ENCODE measurements around the gene PHTF2. TPM values are rescaled to one million over a fixed set of nuclear protein-coding genes. Genes with fewer than 3 reads are reported as not detected.

The PHTF2 gene
- 10 to 100 TPM; 24.5 to 25.3 TPM for total RNA-seq

DNA sequence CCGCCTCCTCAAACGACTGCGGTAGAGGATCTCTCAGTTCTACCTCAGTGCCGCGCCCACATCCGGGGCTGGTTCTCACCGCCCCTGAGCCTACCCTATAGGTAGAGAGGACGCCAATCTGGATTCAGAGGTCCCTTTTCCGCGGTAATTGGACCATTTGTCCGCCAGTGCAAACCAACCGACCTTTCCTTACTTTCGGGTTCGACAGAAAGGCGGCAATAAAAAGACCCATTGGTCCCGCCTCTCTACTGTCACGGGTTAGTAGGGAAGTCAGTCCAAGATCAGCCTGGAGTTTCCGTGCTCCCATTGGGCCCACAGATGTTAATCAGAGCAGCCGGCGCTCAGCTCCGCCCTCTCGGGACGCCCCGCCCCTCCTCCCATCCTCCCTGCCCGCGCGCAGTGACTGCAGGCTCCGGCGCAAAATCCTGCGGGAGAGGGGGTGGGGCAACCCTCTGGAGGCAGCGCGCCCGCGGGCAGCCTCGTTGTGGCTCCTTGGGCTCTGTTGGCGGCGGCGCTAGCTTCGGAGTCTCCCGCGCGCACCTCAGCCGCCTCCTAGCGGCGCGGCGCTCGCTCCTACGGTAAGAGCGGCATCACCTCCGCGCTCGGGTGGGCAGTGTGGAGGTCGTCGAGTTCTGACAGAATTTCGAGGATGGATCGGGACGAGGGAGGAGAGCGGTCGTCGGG is at the start of gene PHTF2, which contains the start of gene TMEM60:
Gene PHTF2 (plus strand): TSS at position 380 of the 684 bp plus-strand sequence.
Gene TMEM60 (minus strand): TSS at position 41 of the 684 bp plus-strand sequence. CDS start 4,061 bp downstream, outside the sequence.
- DNase-seq = peak; percentile 96
- H3K9me3 Mint-ChIP-seq = no peaks in the 10 kb centered on the region
- intact Hi-C loops (cut with micrococcal nuclease) = loop anchor here (1.0 to 5.0 kb wide), 12 partner anchors 36 to 676 kb away; partner anchors contain the start of genes CCDC146, GSAP and RSBN1L
- H3K27ac Mint-ChIP-seq = peak within 1 kb of the TSS; percentile 88
- peaks cover 66% of the 10 kb centered on the region for H3K4me1 Mint-ChIP-seq (ENCODE audit: low read depth)
- no peaks in the 10 kb centered on the region for H3K27me3 Mint-ChIP-seq (ENCODE audit: low read depth)
- H3K36me3 Mint-ChIP-seq (ENCODE audit: low read depth) = peaks cover 4% of the 10 kb centered on the region
- CTCF ChIA-PET = interaction anchor here (0.5 to 1.7 kb wide), 6 partner anchors 11 to 221 kb away, joined by 3 to 7 read pairs (median 4); no protein-coding TSS in a partner anchor
- peak within 1 kb of the TSS; percentile 87 for H3K4me3 Mint-ChIP-seq

GRCh38 chr7:77752016-77752415 is 46.6 kb upstream of the PHTF2 start:
- peaks cover 45% of the 10 kb centered on the region for H3K4me1 Mint-ChIP-seq (ENCODE audit: low read depth)
- H3K27me3 Mint-ChIP-seq (ENCODE audit: low read depth) = no peaks in the 10 kb centered on the region
- intact Hi-C loops (cut with micrococcal nuclease) = no loop called here
- peak; percentile 11 for DNase-seq
- H3K36me3 Mint-ChIP-seq (ENCODE audit: low read depth) = peaks cover 16% of the 10 kb centered on the region
- no peak overlapping the region for H3K27ac Mint-ChIP-seq
- no peak overlapping the region for H3K4me3 Mint-ChIP-seq
- CTCF ChIA-PET = interaction anchor here (1.0 kb wide), 1 partner anchor 94 kb away, joined by 3 read pairs; no protein-coding TSS in a partner anchor
- H3K9me3 Mint-ChIP-seq = no peaks in the 10 kb centered on the region

- no peak overlapping the region for H3K4me3 Mint-ChIP-seq
- H3K4me1 Mint-ChIP-seq (ENCODE audit: low read depth) = peaks cover 44% of the 10 kb centered on the region
- intact Hi-C loops (cut with micrococcal nuclease) = no loop called here
- no peak overlapping the region for H3K27ac Mint-ChIP-seq
- CTCF ChIA-PET = interaction anchor here (1.1 to 1.4 kb wide), 3 partner anchors 58 to 181 kb away, joined by 4 to 13 read pairs (median 4); no protein-coding TSS in a partner anchor
- H3K36me3 Mint-ChIP-seq (ENCODE audit: low read depth) = peaks cover 14% of the 10 kb centered on the region
- DNase-seq = no peak
- no peaks in the 10 kb centered on the region for H3K9me3 Mint-ChIP-seq
- H3K27me3 Mint-ChIP-seq (ENCODE audit: low read depth) = no peaks in the 10 kb centered on the region
Observed at GRCh38 chr7:77753173-77753572, 45.4 kb upstream of the PHTF2 start.

- Mint-ChIP-seq H3K9me3 (no peaks in the 10 kb centered on the region), H3K4me1 (ENCODE audit: low read depth) (peaks cover 38% of the 10 kb centered on the region), H3K27ac (no peak overlapping the region)
Observed at GRCh38 chr7:77757589-77757988, 41.0 kb upstream of the PHTF2 start.

GRCh38 chr7:77759294-77759889 is 39.2 kb upstream of the PHTF2 start:
- DNase-seq = peak; percentile 84
- H3K27ac Mint-ChIP-seq = no peak overlapping the region
- peaks cover 4% of the 10 kb centered on the region for H3K36me3 Mint-ChIP-seq (ENCODE audit: low read depth)
- CTCF ChIA-PET = interaction anchor here (0.6 to 3.7 kb wide), 21 partner anchors 12 to 369 kb away, joined by 3 to 52 read pairs (median 4); partner anchors contain the start of gene RSBN1L
- H3K4me3 Mint-ChIP-seq = no peak overlapping the region
- H3K4me1 Mint-ChIP-seq (ENCODE audit: low read depth) = peaks cover 32% of the 10 kb centered on the region
- H3K9me3 Mint-ChIP-seq = no peaks in the 10 kb centered on the region
- intact Hi-C loops (cut with micrococcal nuclease) = loop anchor here (1.0 to 5.0 kb wide), 7 partner anchors 39 to 407 kb away; partner anchors contain the start of genes PHTF2, RSBN1L and TMEM60
- H3K27me3 Mint-ChIP-seq (ENCODE audit: low read depth) = no peaks in the 10 kb centered on the region

More at GRCh38 chr7:77757589-77757988, 41.0 kb upstream of the PHTF2 start:
- H3K27me3 Mint-ChIP-seq (ENCODE audit: low read depth) = no peaks in the 10 kb centered on the region
- H3K4me3 Mint-ChIP-seq = no peak overlapping the region
- intact Hi-C loops (cut with micrococcal nuclease) = loop anchor here (5.0 kb wide), 2 partner anchors 180 to 405 kb away; no protein-coding TSS in a partner anchor
- H3K36me3 Mint-ChIP-seq (ENCODE audit: low read depth) = peaks cover 2% of the 10 kb centered on the region
- DNase-seq = peak; percentile 16
- CTCF ChIA-PET = interaction anchor here (0.8 to 4.0 kb wide), 9 partner anchors 34 to 106 kb away, joined by 3 to 44 read pairs (median 4); no protein-coding TSS in a partner anchor

DNA sequence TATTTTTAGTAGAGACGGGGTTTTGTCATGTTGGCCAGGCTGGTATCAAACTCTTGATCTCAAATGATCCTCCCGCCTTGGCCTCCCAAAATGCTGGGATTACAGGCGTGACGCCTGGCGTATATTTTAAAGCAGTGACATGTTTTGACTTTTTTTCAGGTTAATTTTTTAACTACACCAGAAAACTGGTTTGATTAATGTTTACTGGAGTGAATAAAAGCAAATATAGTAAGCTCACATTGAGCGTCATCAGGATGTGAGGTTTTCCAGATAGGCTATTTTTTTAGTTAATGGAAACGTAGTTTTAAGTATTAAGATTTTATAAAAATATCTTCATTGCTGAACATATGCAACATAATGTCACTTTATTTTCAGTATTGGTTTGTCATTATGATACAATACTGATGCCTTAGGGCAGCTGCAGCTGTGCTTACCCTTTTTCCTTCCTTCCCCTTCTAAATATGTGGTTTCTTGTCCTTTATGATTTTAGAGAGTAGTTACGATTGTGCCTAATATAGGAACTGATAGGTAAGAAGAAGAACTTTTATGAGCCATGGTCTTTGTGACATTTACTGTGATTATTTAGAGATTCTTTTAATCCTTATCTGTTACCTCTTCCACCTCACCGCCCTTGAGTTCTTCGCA is 37.6 kb upstream of the PHTF2 start:
- intact Hi-C loops (cut with micrococcal nuclease) = no loop called here
- CTCF ChIA-PET = interaction anchor here (1.1 to 3.7 kb wide), 6 partner anchors 65 to 110 kb away, joined by 3 to 52 read pairs (median 12); partner anchors contain the start of gene RSBN1L
- no peak for DNase-seq
- peaks cover 27% of the 10 kb centered on the region for H3K4me1 Mint-ChIP-seq (ENCODE audit: low read depth)
- H3K27me3 Mint-ChIP-seq (ENCODE audit: low read depth) = no peaks in the 10 kb centered on the region
- H3K4me3 Mint-ChIP-seq = no peak overlapping the region
- peaks cover 7% of the 10 kb centered on the region for H3K36me3 Mint-ChIP-seq (ENCODE audit: low read depth)
- no peak overlapping the region for H3K27ac Mint-ChIP-seq
- no peaks in the 10 kb centered on the region for H3K9me3 Mint-ChIP-seq

DNA sequence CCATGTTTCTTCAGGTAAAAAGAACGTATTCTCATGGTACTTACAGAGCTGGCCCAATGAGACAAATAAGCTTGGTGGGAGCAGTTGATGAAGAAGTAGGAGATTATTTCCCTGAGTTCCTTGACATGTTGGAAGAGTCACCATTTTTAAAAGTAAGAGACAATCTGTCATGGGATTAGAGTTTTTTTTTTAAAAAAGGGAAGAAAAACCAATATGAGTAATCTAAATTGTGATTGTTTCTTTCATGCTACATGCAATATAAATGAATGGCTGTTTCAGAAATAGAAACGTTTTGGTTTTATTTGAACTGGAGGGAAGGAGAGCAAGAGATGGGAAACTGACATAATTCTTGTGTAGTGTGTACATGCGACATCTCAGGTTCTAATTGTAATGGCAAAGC is 33.1 kb upstream of the PHTF2 start:
- Mint-ChIP-seq H3K27ac (no peak overlapping the region), H3K4me3 (no peak overlapping the region), H3K36me3 (ENCODE audit: low read depth) (peaks cover 9% of the 10 kb centered on the region), H3K4me1 (ENCODE audit: low read depth) (peaks cover 10% of the 10 kb centered on the region), H3K27me3 (ENCODE audit: low read depth) (no peaks in the 10 kb centered on the region), H3K9me3 (no peaks in the 10 kb centered on the region)
- intact Hi-C loops (cut with micrococcal nuclease) = no loop called here
- DNase-seq = no peak
- CTCF ChIA-PET = interaction anchor here (0.7 to 0.9 kb wide), 3 partner anchors 78 to 114 kb away, joined by 3 to 6 read pairs (median 5); no protein-coding TSS in a partner anchor

DNA sequence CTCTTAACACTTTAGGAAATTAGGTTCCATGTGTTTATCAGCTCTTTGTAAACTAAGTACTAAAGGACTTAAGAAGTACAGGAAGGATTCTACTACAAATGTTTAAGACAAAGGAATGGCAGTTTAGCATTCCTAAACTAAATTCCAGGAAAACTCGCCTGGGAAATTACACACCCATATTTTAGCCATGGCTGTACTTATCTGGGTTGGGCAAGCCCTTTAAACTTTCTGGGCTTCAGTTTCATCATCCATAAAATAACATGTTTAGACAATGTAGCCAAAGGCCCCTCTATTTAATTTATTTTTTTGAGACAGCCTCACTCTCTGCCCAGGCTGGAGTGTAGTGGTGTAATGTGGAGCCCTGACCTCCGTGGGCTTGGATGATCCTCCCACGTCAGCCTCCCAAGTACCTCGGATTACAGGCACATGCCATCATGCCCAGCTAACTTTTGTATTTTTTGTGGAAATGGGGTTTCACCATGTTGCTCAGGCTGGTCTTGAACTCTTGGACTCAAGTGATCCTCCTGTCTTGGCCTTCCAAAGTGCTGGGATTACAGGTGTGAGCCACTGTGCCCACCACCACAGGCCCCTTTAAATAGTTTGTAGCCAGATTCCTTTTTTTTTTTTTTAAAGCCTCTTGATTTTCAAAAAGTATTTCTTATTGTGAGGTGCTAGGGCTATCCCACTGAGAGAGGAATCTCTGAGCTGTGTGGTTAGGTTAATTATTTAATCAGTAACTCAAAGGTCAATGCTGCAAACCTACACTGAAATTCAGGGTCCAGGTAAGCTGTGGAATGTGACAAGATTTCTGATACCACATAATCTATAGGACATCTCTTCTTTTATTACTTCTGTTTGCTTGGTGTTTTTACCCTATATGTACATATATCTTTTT is 32.4 kb upstream of the PHTF2 start:
- CTCF ChIA-PET = interaction anchor here (0.6 to 0.9 kb wide), 4 partner anchors 62 to 115 kb away, joined by 3 to 6 read pairs (median 5); no protein-coding TSS in a partner anchor
- no peak for DNase-seq
- Mint-ChIP-seq H3K4me1 (ENCODE audit: low read depth) (peaks cover 10% of the 10 kb centered on the region), H3K9me3 (no peaks in the 10 kb centered on the region), H3K4me3 (no peak overlapping the region), H3K27me3 (ENCODE audit: low read depth) (no peaks in the 10 kb centered on the region), H3K27ac (no peak overlapping the region), H3K36me3 (ENCODE audit: low read depth) (peaks cover 10% of the 10 kb centered on the region)
- intact Hi-C loops (cut with micrococcal nuclease) = no loop called here

DNA sequence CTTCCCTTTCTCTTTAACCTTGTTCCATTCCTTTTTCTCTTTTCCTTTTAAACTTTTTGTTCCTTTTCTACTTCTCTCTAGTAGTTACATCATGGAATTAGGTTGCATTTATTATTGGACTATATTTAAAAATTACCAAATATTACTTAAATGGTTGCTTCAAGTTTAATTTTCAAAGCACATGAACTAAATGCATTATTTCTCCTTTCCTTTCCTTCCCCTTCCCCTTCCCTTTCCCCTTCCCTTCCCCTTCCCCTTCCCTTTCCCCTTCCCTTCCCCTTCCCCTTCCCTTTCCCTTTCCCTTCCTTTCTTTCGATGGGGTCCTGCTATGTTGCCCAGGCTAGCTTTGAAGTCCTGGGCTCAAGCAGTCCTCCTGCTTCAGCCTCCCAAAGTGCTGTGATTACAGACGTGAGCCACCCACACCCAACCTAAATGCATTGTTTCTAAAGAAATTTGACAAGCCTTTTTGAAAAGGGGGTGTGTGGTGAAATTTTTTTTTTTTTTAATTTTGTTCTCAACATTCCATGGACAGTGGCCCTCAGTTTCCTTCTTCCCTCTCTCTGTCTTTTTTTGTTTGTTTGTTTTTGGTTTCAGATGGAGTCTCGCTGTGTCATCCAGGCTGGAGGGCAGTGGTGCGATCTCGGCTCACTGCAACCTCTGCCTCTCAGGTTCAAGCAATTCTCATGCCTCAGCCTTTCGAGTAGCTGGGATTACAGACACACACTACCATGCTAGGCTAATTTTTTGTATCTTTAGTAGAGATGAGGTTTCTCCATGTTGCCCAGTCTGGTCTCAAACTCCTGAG is 31.6 kb upstream of the PHTF2 start:
- Mint-ChIP-seq H3K4me1 (ENCODE audit: low read depth) (peaks cover 10% of the 10 kb centered on the region), H3K9me3 (no peaks in the 10 kb centered on the region), H3K4me3 (no peak overlapping the region), H3K27me3 (ENCODE audit: low read depth) (no peaks in the 10 kb centered on the region), H3K27ac (no peak overlapping the region), H3K36me3 (ENCODE audit: low read depth) (peaks cover 10% of the 10 kb centered on the region)
- DNase-seq = no peak
- CTCF ChIA-PET = no interaction called here
- intact Hi-C loops (cut with micrococcal nuclease) = no loop called here

DNA sequence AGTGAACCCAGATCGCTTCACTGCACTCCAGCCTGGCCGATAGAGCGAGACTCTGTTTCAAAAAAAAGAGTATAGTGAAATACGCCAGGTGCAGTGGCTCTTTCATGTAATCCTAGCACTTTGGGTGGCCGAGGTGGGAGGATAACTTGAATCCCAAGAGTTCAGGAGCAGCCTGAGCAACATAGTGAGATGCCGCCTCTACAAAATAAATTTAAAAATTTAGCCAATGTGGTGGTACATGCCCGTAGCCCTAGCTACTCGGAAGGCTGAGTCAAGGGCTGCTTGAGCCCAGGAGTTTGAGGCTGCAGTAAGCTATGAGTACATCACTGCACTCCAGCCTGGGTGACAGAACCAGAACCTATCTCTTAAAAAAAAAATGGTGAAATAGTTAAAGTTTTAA is 28.3 kb upstream of the PHTF2 start:
- Mint-ChIP-seq H3K4me1 (ENCODE audit: low read depth) (no peaks in the 10 kb centered on the region), H3K36me3 (ENCODE audit: low read depth) (peaks cover 10% of the 10 kb centered on the region), H3K27ac (no peak overlapping the region), H3K4me3 (no peak overlapping the region), H3K9me3 (no peaks in the 10 kb centered on the region), H3K27me3 (ENCODE audit: low read depth) (no peaks in the 10 kb centered on the region)
- intact Hi-C loops (cut with micrococcal nuclease) = no loop called here
- CTCF ChIA-PET = interaction anchor here (2.1 kb wide), 1 partner anchor 119 kb away, joined by 7 read pairs; no protein-coding TSS in a partner anchor
- DNase-seq = no peak
